Kidney glomerular epithelial cell (primary cell): Measurements from ENCODE around the gene C1QL2.

ENCODE experiments used
- DNase-seq: peaks from one replicate; lab custom pipeline; 2025; lab: John Stamatoyannopoulos, UW

The C1QL2 gene

DNA sequence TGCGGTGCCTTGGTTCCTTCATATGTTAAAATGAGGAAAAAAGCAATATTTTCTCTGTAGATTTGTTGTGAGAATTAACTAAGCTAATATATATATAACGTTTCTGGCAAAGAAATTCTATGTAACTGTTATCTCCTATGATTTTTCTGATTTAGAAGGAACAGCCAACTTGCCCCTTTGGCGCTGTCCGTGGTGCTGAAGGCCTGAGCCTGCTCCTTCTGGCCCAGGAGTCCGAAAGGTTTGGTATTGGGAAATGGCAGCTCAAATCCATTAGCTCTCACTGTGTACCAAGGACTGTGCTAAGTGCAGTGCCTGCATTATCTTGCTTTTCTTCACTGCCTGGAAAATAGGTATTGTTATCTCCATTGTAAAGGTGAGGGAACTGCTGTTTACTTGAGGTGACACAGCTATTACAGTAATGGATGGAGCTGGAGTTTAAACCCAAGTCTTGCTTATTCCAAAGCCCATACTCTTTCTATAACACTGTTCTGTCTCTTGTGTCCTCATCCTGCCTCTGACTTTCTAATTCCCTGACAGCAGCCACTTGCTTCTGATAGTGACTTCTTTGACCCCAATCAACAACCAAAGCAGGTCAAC, 52.2 kb downstream of the C1QL2 start:
- DNase-seq, result peak; percentile 26
